ENCODE data around the gene CCR6. TPM values are rescaled to one million over a fixed set of nuclear protein-coding genes. Genes with fewer than 3 reads are reported as not detected.

Gene CCR6
- total RNA-seq, 2 donors from 2014 or later, result not detected

DNA sequence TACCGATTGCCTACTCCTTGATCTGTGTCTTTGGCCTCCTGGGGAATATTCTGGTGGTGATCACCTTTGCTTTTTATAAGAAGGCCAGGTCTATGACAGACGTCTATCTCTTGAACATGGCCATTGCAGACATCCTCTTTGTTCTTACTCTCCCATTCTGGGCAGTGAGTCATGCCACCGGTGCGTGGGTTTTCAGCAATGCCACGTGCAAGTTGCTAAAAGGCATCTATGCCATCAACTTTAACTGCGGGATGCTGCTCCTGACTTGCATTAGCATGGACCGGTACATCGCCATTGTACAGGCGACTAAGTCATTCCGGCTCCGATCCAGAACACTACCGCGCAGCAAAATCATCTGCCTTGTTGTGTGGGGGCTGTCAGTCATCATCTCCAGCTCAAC, 13.5 kb downstream of the CCR6 start:
- H3K27me3 Mint-ChIP-seq (ENCODE audit: insufficient read depth), result no peaks in the 10 kb centered on the region
- no peaks in the 10 kb centered on the region for H3K9me3 Mint-ChIP-seq
- TF ChIP-seq, protein P1, sequence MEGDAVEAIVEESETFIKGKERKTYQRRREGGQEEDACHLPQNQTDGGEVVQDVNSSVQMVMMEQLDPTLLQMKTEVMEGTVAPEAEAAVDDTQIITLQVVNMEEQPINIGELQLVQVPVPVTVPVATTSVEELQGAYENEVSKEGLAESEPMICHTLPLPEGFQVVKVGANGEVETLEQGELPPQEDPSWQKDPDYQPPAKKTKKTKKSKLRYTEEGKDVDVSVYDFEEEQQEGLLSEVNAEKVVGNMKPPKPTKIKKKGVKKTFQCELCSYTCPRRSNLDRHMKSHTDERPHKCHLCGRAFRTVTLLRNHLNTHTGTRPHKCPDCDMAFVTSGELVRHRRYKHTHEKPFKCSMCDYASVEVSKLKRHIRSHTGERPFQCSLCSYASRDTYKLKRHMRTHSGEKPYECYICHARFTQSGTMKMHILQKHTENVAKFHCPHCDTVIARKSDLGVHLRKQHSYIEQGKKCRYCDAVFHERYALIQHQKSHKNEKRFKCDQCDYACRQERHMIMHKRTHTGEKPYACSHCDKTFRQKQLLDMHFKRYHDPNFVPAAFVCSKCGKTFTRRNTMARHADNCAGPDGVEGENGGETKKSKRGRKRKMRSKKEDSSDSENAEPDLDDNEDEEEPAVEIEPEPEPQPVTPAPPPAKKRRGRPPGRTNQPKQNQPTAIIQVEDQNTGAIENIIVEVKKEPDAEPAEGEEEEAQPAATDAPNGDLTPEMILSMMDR (conservative IDR thresholded peaks at IDR 0.05), result no peak
- 89% methylated on average over 9 to 13 of the region's 13 CpGs for WGBS, 2 experiments (ENCODE audit: insufficient coverage in 1 of 2, insufficient read length in 1 of 2)
- H3K4me1 ChIP-seq (ENCODE audit: control insufficient read depth, insufficient read depth, low read length), result peaks cover 3% of the 10 kb centered on the region
- peaks cover 25% of the 10 kb centered on the region for H3K4me1 Mint-ChIP-seq
- no peaks in the 10 kb centered on the region for H3K36me3 ChIP-seq (ENCODE audit: control insufficient read depth, insufficient read depth, low read length)
- H3K27me3 ChIP-seq (ENCODE audit: control insufficient read depth, insufficient read depth, low read length, poor library complexity, severe bottlenecking), result no peaks in the 10 kb centered on the region
- no peak overlapping the region for H3K27ac Mint-ChIP-seq
- no peak for DNase-seq
- H3K9ac ChIP-seq (ENCODE audit: extremely low read depth, low read length, poor library complexity, severe bottlenecking), result no peak overlapping the region
- no peaks in the 10 kb centered on the region for H3K36me3 Mint-ChIP-seq (ENCODE audit: low read depth)
- no peak overlapping the region for H3K4me3 Mint-ChIP-seq
- no peak overlapping the region for H3K4me3 ChIP-seq (ENCODE audit: low read length)
- no peaks in the 10 kb centered on the region for H3K9me3 ChIP-seq (ENCODE audit: control insufficient read depth, low read length)
- no peak overlapping the region for H3K27ac ChIP-seq (ENCODE audit: low read depth, low read length)

DNA sequence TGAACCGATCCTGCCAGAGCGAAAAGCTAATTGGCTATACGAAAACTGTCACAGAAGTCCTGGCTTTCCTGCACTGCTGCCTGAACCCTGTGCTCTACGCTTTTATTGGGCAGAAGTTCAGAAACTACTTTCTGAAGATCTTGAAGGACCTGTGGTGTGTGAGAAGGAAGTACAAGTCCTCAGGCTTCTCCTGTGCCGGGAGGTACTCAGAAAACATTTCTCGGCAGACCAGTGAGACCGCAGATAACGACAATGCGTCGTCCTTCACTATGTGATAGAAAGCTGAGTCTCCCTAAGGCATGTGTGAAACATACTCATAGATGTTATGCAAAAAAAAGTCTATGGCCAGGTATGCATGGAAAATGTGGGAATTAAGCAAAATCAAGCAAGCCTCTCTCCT, 14.2 kb downstream of the CCR6 start:
- H3K4me3 ChIP-seq (ENCODE audit: low read length), result no peak overlapping the region
- H3K36me3 ChIP-seq (ENCODE audit: control insufficient read depth, insufficient read depth, low read length), result no peaks in the 10 kb centered on the region
- no peak overlapping the region for H3K27ac ChIP-seq (ENCODE audit: low read depth, low read length)
- H3K27me3 ChIP-seq (ENCODE audit: control insufficient read depth, insufficient read depth, low read length, poor library complexity, severe bottlenecking), result no peaks in the 10 kb centered on the region
- Mint-ChIP-seq H3K27me3 (ENCODE audit: insufficient read depth) (no peaks in the 10 kb centered on the region), H3K9me3 (no peaks in the 10 kb centered on the region), H3K27ac (no peak overlapping the region), H3K4me3 (no peak overlapping the region), H3K4me1 (peaks cover 27% of the 10 kb centered on the region), H3K36me3 (ENCODE audit: low read depth) (no peaks in the 10 kb centered on the region)
- H3K9me3 ChIP-seq (ENCODE audit: control insufficient read depth, low read length), result no peaks in the 10 kb centered on the region
- TF ChIP-seq, protein P1 (conservative IDR thresholded peaks at IDR 0.05), result no peak
- H3K4me1 ChIP-seq (ENCODE audit: control insufficient read depth, insufficient read depth, low read length), result peaks cover 3% of the 10 kb centered on the region
- H3K9ac ChIP-seq (ENCODE audit: extremely low read depth, low read length, poor library complexity, severe bottlenecking), result no peak overlapping the region
- 96 to 98% methylated on average over 10 of the region's 10 CpGs for WGBS, 2 experiments (ENCODE audit: insufficient coverage in 1 of 2, insufficient read length in 1 of 2)
- no peak for DNase-seq

DNA sequence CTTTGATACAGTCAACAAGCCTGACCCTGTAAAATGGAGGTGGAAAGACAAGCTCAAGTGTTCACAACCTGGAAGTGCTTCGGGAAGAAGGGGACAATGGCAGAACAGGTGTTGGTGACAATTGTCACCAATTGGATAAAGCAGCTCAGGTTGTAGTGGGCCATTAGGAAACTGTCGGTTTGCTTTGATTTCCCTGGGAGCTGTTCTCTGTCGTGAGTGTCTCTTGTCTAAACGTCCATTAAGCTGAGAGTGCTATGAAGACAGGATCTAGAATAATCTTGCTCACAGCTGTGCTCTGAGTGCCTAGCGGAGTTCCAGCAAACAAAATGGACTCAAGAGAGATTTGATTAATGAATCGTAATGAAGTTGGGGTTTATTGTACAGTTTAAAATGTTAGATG, 15.0 kb downstream of the CCR6 start:
- Mint-ChIP-seq H3K4me1 (peaks cover 28% of the 10 kb centered on the region), H3K27me3 (ENCODE audit: insufficient read depth) (no peaks in the 10 kb centered on the region), H3K36me3 (ENCODE audit: low read depth) (no peaks in the 10 kb centered on the region), H3K27ac (no peak overlapping the region), H3K9me3 (no peaks in the 10 kb centered on the region), H3K4me3 (no peak overlapping the region)
- DNase-seq, result no peak
- H3K9me3 ChIP-seq (ENCODE audit: control insufficient read depth, low read length), result no peaks in the 10 kb centered on the region
- H3K36me3 ChIP-seq (ENCODE audit: control insufficient read depth, insufficient read depth, low read length), result no peaks in the 10 kb centered on the region
- WGBS, 2 experiments (ENCODE audit: insufficient coverage in 1 of 2, insufficient read length in 1 of 2), result 91 to 93% methylated on average over 4 to 6 of the region's 6 CpGs
- no peak overlapping the region for H3K27ac ChIP-seq (ENCODE audit: low read depth, low read length)
- peaks cover 3% of the 10 kb centered on the region for H3K4me1 ChIP-seq (ENCODE audit: control insufficient read depth, insufficient read depth, low read length)
- H3K27me3 ChIP-seq (ENCODE audit: control insufficient read depth, insufficient read depth, low read length, poor library complexity, severe bottlenecking), result no peaks in the 10 kb centered on the region
- no peak overlapping the region for H3K4me3 ChIP-seq (ENCODE audit: low read length)
- TF ChIP-seq, protein P1 (conservative IDR thresholded peaks at IDR 0.05), result no peak
- no peak overlapping the region for H3K9ac ChIP-seq (ENCODE audit: extremely low read depth, low read length, poor library complexity, severe bottlenecking)

Measured in endodermal cell (in vitro differentiated cells).